Stimulated activated CD4-positive, alpha-beta T cell treated with anti-CD3 and anti-CD28 coated beads, Interleukin-1b, Interleukin-23, amount 100 ng/mL, for 48 hours (primary cell): Measurements from ENCODE around the gene ACSM6.

ENCODE experiments used
- DNase-seq: peaks from one replicate; pipeline ENCODE4 v3.0.0-alpha.2; 2020

Gene ACSM6

GRCh38 chr10:95275726-95276366 lies 81.8 kb downstream of the ACSM6 start:
- no peak for DNase-seq

GRCh38 chr10:95276367-95277200 lies 82.5 kb downstream of the ACSM6 start:
- no peak for DNase-seq

GRCh38 chr10:95277201-95277570 lies 83.1 kb downstream of the ACSM6 start:
- DNase-seq: no peak

GRCh38 chr10:95277614-95278013 lies 83.6 kb downstream of the ACSM6 start:
- no peak for DNase-seq
